ENCODE results near the gene VCL. TPM values are rescaled to one million over a fixed set of nuclear protein-coding genes. Genes with fewer than 3 reads are reported as not detected.
A peak's percentile ranks its signal among the peaks of the same experiment; 100 is the strongest.

VCL gene
- total and polyA plus RNA-seq, 2 donors (not counting 1 experiment from before 2014, with no cell fraction given) = 161 to 316 TPM

DNA sequence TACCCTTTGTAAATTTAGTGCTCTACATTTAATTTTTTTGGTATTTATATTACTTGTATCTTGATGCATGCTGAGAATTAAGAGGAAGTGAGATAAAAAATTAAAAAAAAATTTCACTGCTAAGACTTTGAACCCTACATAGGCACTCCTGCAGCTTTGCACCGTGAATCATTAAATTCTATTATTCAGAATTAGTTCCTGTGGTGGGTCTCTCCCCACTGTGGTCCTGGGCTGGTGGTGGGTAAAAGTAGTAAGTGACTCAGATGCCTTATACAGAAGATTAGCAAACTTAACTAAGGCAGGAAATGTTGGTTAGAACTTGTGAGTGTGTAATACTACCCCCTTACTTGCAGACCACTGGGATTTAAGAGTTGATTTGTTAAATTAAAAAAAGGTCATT, 80.1 kb downstream of the VCL start:
- DNase-seq (ENCODE audit: low read depth in 2 of 2) = peak; percentile 30 to 95
- TF ChIP-seq, protein P1, sequence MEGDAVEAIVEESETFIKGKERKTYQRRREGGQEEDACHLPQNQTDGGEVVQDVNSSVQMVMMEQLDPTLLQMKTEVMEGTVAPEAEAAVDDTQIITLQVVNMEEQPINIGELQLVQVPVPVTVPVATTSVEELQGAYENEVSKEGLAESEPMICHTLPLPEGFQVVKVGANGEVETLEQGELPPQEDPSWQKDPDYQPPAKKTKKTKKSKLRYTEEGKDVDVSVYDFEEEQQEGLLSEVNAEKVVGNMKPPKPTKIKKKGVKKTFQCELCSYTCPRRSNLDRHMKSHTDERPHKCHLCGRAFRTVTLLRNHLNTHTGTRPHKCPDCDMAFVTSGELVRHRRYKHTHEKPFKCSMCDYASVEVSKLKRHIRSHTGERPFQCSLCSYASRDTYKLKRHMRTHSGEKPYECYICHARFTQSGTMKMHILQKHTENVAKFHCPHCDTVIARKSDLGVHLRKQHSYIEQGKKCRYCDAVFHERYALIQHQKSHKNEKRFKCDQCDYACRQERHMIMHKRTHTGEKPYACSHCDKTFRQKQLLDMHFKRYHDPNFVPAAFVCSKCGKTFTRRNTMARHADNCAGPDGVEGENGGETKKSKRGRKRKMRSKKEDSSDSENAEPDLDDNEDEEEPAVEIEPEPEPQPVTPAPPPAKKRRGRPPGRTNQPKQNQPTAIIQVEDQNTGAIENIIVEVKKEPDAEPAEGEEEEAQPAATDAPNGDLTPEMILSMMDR (conservative IDR thresholded peaks at IDR 0.05 in 1 of 2, IDR thresholded peaks at IDR 0.05 in 1 of 2; ENCODE audit: low read depth in 1 of 2, low read length in 2 of 2) = no peak
- no peak for TF ChIP-seq EZH2 (IDR thresholded peaks at IDR 0.05; ENCODE audit: low read length, missing control alignments)
- no peaks in the 10 kb centered on the region for H4K20me1 ChIP-seq (ENCODE audit: control insufficient read depth, extremely low read depth, insufficient read depth, low read length)

DNA sequence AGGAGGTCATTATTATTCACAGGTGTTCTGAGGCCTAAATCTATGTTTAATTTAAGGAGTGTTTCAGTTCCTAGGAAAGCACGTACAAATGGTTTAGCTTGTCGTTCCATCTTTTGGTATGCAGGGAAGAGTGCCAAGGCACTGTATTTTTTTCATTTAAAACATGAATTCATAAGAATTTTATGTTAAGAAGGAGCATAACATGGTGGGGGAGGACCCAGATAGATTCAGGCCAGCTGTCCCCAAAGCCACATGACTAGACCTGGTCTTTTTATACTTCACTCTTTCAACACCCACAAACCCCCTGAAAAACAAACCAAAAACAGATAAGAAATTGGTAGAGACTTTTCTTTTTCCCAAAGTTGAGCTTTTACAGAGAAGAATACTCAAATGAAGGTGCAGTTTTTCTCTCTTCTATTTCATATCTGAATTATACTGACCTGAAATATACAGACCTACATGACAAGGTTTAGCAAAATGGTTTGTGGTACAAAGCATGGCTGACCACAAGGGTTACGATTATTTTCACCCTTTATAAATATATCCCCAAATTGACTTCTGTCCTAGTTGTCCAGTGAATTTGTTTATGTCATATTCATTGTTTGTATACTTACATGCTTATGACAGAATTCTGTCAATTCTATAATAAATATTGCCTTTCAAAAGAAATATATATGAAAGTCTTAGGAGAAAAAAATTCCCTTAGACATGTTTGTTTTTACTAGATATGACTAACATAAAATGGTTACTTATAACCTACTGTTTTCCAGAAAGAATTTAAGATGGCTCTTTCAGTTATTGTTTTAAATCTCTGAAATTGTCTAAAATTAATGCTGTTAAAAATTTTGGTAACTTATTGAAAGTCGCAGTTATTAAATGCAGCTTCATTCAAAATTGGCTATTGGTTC, 81.4 kb downstream of the VCL start:
- Histone ChIP-seq H4K20me1 (ENCODE audit: control insufficient read depth, extremely low read depth, insufficient read depth, low read length) (no peaks in the 10 kb centered on the region), H2AFZ (ENCODE audit: low read length) (no peak overlapping the region), H3K27me3 (ENCODE audit: control insufficient read depth, insufficient read depth, low read length) (no peaks in the 10 kb centered on the region), H3K4me2 (ENCODE audit: extremely low read depth, insufficient read depth, low read length) (peak overlapping the region; percentile 37), H3K27ac (ENCODE audit: insufficient read depth, low read length) (peak overlapping the region; percentile 6), H3K9ac (ENCODE audit: insufficient read depth, low read length) (no peak overlapping the region), H3K9me3 (ENCODE audit: control insufficient read depth, insufficient read depth, low read depth, low read length) (no peaks in the 10 kb centered on the region), H3K36me3 (ENCODE audit: control insufficient read depth, insufficient read depth, low read length) (peaks cover 10% of the 10 kb centered on the region), H3K79me2 (ENCODE audit: control insufficient read depth, insufficient read depth, low read length) (peaks cover 42% of the 10 kb centered on the region), H3K4me3 (replicated peaks in 1 of 4; ENCODE audit: control extremely low read depth in 1 of 4, insufficient read depth in 1 of 4, low read depth in 3 of 4, low read length in 4 of 4) (no peak overlapping the region), H3K4me1 (ENCODE audit: control insufficient read depth, extremely low read depth, insufficient read depth, low read length) (peaks cover 14% of the 10 kb centered on the region)
- peak; percentile 32 to 40 for DNase-seq (ENCODE audit: low read depth in 2 of 2)
- TF ChIP-seq EZH2 (IDR thresholded peaks at IDR 0.05; ENCODE audit: low read length, missing control alignments) = no peak
- TF ChIP-seq, protein P1 (conservative IDR thresholded peaks at IDR 0.05 in 1 of 2, IDR thresholded peaks at IDR 0.05 in 1 of 2; ENCODE audit: low read depth in 1 of 2, low read length in 2 of 2) = no peak

More for the DNA sequence above, 80.1 kb downstream of the VCL start:
- no peak overlapping the region for H3K4me3 ChIP-seq (replicated peaks in 1 of 4; ENCODE audit: control extremely low read depth in 1 of 4, insufficient read depth in 1 of 4, low read depth in 3 of 4, low read length in 4 of 4)
- no peaks in the 10 kb centered on the region for H3K27me3 ChIP-seq (ENCODE audit: control insufficient read depth, insufficient read depth, low read length)
- H3K9ac ChIP-seq (ENCODE audit: insufficient read depth, low read length) = no peak overlapping the region
- peaks cover 51% of the 10 kb centered on the region for H3K79me2 ChIP-seq (ENCODE audit: control insufficient read depth, insufficient read depth, low read length)
- peaks cover 14% of the 10 kb centered on the region for H3K4me1 ChIP-seq (ENCODE audit: control insufficient read depth, extremely low read depth, insufficient read depth, low read length)
- H2AFZ ChIP-seq (ENCODE audit: low read length) = no peak overlapping the region
- peaks cover 15% of the 10 kb centered on the region for H3K36me3 ChIP-seq (ENCODE audit: control insufficient read depth, insufficient read depth, low read length)
- no peaks in the 10 kb centered on the region for H3K9me3 ChIP-seq (ENCODE audit: control insufficient read depth, insufficient read depth, low read depth, low read length)
- no peak overlapping the region for H3K27ac ChIP-seq (ENCODE audit: insufficient read depth, low read length)
- H3K4me2 ChIP-seq (ENCODE audit: extremely low read depth, insufficient read depth, low read length) = no peak overlapping the region

DNA sequence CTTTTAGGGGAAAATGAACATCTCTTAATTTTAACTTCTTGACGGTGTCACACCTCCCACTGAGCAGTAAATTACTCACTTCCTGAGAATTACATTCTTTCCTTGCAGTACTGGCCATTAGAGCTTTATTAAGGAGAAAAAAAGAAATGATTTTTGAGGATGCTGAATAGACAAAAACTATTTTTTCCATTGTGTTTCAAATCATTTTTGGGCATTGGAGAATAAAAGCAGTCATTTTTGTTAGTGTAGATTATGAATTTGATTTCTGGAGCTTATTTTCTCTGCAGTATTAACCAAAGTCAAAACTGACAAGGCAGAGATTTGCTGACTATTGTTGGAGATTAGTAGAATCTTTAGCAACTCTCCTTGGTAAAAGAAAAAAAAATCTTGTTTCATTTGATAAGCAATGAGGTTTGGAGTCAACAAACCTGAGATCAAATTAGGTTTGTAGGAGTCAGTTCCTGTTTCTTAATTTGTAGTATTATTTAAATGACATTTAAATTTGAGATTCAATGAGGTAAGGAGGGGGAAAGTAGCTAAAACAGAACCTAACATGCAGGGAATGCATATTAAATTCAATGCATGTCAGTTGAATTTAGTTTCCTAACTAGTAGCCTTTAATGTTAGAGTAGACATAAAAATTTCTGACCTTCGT, 82.1 kb downstream of the VCL start:
- Histone ChIP-seq H3K36me3 (ENCODE audit: control insufficient read depth, insufficient read depth, low read length) (peaks cover 10% of the 10 kb centered on the region), H3K79me2 (ENCODE audit: control insufficient read depth, insufficient read depth, low read length) (peaks cover 39% of the 10 kb centered on the region)

More for the DNA sequence above, 82.1 kb downstream of the VCL start:
- H3K27ac ChIP-seq (ENCODE audit: insufficient read depth, low read length) = peak overlapping the region; percentile 26
- peaks cover 14% of the 10 kb centered on the region for H3K4me1 ChIP-seq (ENCODE audit: control insufficient read depth, extremely low read depth, insufficient read depth, low read length)
- no peaks in the 10 kb centered on the region for H3K9me3 ChIP-seq (ENCODE audit: control insufficient read depth, insufficient read depth, low read depth, low read length)
- H3K4me3 ChIP-seq (replicated peaks in 1 of 4; ENCODE audit: control extremely low read depth in 1 of 4, insufficient read depth in 1 of 4, low read depth in 3 of 4, low read length in 4 of 4) = no peak overlapping the region
- no peak overlapping the region for H2AFZ ChIP-seq (ENCODE audit: low read length)
- peak overlapping the region; percentile 37 for H3K4me2 ChIP-seq (ENCODE audit: extremely low read depth, insufficient read depth, low read length)
- no peak overlapping the region for H3K9ac ChIP-seq (ENCODE audit: insufficient read depth, low read length)
- no peak for TF ChIP-seq EZH2 (IDR thresholded peaks at IDR 0.05; ENCODE audit: low read length, missing control alignments)
- TF ChIP-seq, protein P1 (conservative IDR thresholded peaks at IDR 0.05 in 1 of 2, IDR thresholded peaks at IDR 0.05 in 1 of 2; ENCODE audit: low read depth in 1 of 2, low read length in 2 of 2) = no peak
- H3K27me3 ChIP-seq (ENCODE audit: control insufficient read depth, insufficient read depth, low read length) = no peaks in the 10 kb centered on the region
- no peaks in the 10 kb centered on the region for H4K20me1 ChIP-seq (ENCODE audit: control insufficient read depth, extremely low read depth, insufficient read depth, low read length)
- DNase-seq (ENCODE audit: low read depth in 2 of 2) = peak; percentile 29 to 65
